ENCODE measurements around the gene SPDYE16.
A peak's percentile ranks its signal among the peaks of the same experiment; 100 is the strongest.
"Not testable (repeated sequence)": the region's sequence is repeated elsewhere in the genome, so short reads cannot be mapped to it uniquely, and the experiment has no call there.

The SPDYE16 gene

GRCh38 chr7:76549855-76550248 is 6.8 kb upstream of the SPDYE16 start:
- DNase-seq = peak in 2 of 56 donors; percentile 7 to 8

GRCh38 chr7:76549025-76549854 is 6.1 kb upstream of the SPDYE16 start:
- peak; percentile 39 to 93 (median 80) for DNase-seq

GRCh38 chr7:76531643-76532042 is 11.5 kb downstream of the SPDYE16 start:
- DNase-seq = not testable (repeated sequence)

GRCh38 chr7:76526183-76526582 is 16.9 kb downstream of the SPDYE16 start:
- DNase-seq = not testable (repeated sequence)

- DNase-seq = not testable (repeated sequence)
These were observed 26.2 kb downstream of the SPDYE16 start for GRCh38 chr7:76516932-76517331.

GRCh38 chr7:76515999-76516443 is 27.1 kb downstream of the SPDYE16 start:
- peak in 14 of 56 donors; percentile 3 to 64 (median 29) for DNase-seq

GRCh38 chr7:76514926-76515771 is 27.9 kb downstream of the SPDYE16 start:
- no peak for DNase-seq

GRCh38 chr7:76513817-76514799 is 29.0 kb downstream of the SPDYE16 start:
- no peak for DNase-seq

- DNase-seq = no peak
These were observed 29.9 kb downstream of the SPDYE16 start for GRCh38 chr7:76512941-76513816.

- not testable (repeated sequence) for DNase-seq
These were observed 30.9 kb downstream of the SPDYE16 start for GRCh38 chr7:76511911-76512885.

- not testable (repeated sequence) for DNase-seq
These were observed 31.7 kb downstream of the SPDYE16 start for GRCh38 chr7:76511200-76511910.

- no peak for DNase-seq
These were observed 32.9 kb downstream of the SPDYE16 start, which contains the start of gene UPK3B for GRCh38 chr7:76509931-76510877. Gene UPK3B (plus strand): TSS chr7:76510552. CDS start chr7:76510653, 101 bp downstream.

- DNase-seq = no peak
These were observed 35.2 kb downstream of the SPDYE16 start for GRCh38 chr7:76507723-76508406.

- not testable (repeated sequence) for DNase-seq
These were observed 36.5 kb downstream of the SPDYE16 start for GRCh38 chr7:76506643-76507042.

GRCh38 chr7:76506081-76506440 is 37.0 kb downstream of the SPDYE16 start:
- no peak for DNase-seq

Data from amygdala (tissue), 56 donors.